NCI-H1092 (cell line): ENCODE data around the gene ZNF451.

ENCODE experiments used
- DNase-seq: peaks from one replicate; lab custom pipeline; 2025; lab: John Stamatoyannopoulos, UW

Gene ZNF451

DNA sequence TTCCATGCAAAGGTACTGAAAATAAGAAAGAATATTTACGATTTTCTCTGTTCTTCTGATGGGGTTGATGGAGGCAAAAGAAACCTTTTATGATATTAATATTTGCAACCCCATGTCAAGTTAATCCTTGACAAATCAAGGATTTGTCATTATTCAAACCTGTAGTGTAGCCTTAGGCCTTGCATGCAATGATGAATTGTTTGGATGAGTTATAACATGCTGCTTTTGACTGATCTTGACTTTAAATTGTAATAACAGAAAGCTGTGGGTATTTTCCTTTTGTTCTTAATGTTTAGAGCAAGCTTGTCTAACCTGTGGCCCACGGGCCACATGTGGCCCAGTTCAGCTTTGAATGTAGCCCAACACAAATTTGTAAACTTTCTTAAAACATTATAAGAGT is 69.1 kb downstream of the ZNF451 start:
- DNase-seq, result no peak

DNA sequence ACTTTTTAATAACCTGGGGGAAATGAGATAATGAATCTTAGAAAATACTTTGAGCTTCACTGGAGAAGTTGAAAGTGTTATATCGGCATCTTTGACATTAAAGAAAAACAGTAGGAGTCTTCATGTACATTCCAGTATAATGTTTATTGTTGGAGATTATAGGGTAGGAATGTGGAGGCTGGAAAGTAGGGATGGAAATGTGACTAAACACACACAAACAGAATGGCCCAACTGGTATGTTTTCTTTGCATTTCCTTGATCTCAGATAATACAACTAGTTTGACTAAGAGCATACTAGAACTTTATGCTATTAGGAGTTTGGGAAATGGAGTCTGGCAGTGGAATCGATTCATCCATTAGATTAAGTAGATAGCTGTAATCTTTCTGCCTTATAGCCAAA is 72.0 kb downstream of the ZNF451 start:
- no peak for DNase-seq

DNA sequence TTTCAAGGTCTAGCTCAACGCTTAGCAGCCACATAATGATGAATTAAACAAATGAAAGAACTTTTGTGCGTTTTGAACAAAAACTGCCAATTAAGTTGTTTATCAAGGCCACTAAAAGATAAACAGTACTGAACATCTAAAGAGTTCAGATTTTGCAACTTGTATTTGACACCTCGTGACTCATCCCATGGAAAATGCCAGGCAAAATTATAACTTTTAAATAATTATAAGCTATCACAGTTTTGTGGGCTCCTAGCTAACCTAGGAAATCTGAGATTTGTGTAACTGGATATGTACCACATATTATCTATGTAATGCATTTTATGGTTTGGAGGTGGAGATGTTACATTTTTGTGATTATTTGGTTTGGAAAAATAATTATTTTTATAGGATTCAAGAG is 72.5 kb downstream of the ZNF451 start:
- no peak for DNase-seq

DNA sequence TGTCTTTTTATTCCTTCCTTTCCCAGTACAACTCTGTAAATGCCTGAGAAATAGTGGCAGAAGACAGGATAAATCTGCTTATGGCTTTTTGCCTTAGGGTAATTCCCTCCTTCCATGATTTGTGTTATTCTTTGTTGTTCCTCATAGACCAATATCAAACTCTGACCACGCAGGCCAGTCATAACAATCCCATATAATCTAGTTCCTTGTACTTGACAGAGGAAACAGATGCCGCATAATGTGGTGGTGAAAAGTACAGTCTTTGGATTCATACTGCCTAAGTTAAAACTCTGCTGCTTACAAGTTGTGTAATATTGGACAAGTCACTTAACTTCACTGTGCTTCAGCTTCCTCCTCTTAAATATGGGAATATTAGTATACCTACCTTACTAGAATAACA is 74.0 kb downstream of the ZNF451 start:
- no peak for DNase-seq

DNA sequence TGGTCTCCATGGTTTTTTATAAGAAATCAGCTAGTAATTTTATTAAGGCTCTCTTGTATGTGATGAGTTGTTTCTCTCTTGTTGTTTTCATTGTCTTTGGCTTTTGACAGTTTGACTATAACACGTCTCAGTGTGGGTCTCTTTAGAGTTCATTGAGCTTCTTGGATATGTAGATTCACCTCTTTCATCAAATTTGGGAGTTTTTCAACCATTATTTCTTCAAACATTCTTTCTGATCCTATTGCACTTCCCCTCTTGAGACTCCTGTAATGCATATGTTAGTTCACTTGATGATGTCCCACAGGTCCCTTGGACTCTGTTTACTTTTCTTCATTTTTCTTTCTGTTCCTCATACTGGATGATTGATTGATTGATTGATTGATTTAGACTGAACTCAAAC is 75.1 kb downstream of the ZNF451 start:
- DNase-seq, result no peak

DNA sequence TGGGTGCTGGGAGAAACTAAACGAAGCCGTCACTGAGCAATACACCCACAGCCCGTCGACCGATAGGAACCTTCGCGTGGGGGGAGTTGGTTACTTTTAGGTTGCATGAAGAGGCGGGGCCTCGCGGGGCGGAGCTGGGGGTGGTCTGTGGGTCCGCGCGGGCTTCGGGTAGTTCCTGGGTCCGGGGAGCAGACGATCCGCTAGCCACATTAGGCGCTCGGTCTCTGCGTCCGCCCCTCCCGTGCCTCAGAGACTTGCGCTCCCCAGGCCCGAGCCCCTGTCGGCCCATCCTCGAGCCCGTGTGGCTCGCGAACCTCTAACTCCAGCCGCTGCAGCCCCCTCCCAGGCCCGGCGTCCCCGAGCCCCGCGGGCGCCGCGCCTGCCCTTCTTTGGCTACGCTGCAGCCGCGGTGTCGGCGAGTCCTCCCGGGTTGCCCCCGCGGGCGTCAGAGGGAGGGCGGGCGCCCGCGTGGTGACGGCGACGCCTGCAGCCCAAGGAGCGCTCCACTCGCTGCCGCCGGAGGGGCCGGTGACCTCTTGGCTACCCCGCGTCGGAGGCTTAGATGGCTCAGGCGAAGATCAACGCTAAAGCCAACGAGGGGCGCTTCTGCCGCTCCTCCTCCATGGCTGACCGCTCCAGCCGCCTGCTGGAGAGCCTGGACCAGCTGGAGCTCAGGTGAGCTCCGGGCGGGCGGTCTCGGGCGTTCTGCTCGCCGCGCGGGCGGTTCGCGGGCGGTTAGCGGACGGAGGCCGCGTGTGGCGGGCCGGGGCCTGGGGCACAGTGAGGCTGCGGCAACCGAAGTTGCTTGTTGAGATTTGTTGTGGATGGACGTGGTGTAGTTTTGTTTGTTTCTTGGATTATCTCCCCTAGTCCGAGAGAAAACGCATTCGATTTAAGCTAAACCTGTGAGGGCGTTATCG is 82.4 kb downstream of the ZNF451 start, which contains the start of gene BAG2:
BAG2 (plus strand) TSS at position 191 of the 920 bp plus-strand sequence; CDS start at position 563, 372 bp downstream.
- DNase-seq, result peak; percentile 56

DNA sequence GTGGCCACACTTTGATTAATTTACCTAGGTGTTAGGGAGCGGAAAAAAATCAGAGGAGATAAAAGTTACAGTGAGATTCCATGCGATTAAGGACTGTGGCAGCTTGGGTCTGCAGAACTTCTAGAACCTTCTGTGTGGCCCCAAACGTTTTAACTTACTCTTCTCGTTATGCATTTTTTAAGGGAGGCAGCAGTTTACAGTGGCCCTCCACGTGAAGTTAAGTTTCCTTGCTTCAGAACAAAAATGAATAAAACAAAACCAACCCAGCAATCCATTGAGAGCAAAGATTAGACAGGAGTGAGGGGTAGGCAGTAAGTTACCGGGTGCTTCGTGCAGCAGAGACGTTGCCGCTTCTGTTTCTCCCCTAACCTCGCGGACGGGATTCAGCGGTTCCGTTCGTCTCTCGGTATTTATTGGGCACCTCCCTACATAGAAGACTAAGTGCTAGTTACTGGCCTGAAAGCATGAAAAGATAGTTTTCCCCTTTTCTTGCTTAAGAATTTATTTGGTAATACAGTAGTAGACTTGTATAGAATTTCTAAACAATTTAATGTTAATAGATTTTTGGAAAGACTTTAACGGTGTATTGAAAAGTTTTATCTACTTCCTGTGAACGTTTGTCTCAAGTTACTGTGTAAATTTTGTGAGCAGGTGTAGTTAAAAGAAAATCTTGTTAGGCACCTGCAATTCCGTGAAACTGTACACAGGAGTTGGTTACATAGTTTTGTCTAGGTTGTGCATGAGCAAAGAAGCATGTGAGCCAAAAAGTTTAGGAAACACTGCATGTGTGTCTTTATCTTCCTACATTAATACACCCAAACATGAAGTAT is 83.3 kb downstream of the ZNF451 start:
- DNase-seq, result no peak

DNA sequence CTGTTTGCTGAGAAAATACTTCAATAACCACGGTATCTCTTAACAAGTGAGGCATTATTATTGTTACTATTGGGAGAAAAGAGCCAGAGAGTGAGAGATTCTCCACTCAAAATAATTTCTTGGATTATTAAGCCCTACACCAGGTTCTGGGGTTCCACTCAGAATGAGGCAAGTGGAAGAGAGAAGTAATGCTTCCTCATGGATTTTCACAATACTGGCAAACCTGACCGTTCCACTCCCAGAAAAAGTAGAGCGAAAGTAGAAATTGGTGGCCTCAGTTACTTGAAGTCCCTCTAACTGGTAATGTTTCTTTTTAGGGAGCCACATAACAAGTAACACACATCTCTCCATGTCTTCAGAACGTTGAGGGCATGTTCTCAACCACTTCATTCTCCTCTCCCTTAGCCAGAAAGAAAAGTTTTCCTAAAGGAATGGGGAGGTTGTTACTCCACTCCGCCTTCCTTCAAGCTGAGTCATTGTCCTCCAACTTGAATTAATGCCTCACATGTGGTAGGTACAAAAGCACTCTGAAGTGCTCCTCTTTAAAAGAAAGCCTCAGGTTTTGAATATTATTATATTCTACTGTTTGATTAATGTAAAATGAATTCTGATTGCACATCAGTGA is 84.0 kb downstream of the ZNF451 start:
- no peak for DNase-seq

DNA sequence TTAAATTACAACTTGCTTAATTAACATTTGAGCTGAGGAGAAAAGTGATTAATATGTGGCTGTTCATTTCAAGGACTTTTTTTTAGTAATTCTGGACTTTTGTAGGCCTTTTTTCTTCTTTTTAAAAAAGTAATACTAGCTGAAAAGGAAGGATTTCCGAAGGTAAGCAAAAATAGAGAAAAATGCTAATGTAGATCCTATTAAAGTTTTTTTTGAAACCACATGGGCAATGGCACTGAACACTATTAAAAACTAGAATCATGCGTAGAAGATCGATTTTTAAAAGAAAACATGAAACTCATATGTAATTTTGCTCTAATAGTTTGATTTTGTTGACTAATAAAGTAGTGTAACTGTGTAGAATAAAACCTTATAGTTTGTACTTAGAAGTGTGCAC is 84.5 kb downstream of the ZNF451 start:
- no peak for DNase-seq

DNA sequence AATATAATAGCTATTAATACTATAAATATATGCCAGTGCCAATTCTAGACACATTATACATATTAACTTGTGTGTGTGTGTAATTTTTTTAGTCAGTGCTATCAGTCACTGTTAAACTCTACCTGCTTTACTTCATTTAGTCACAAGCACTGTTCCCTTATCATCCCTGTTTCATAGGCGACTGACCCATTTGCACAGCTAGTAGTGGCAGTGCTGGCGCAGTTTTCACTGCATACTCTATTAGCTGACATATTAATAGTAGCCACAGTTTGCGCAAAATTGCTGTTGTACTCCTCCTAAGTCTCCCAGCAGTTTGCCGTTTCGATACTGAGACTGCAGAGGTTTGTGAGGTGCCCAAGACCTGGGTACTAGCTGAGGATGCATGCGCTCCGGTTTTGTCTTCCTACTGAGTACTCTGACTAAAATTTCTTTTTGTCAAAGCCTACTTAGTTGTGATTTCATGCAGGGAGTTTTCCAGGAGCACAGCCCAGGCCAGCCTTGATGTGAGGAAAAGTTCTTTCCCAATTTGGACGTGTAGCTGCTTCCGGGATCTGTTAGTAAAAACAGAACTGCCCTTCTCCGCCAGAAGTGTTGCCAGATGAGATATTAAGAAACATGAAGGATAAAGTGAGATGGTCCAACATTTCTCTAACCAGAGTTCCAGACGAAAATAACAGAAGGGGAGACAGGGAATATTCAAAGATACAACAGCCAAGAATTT is 87.7 kb downstream of the ZNF451 start:
- DNase-seq, result no peak

DNA sequence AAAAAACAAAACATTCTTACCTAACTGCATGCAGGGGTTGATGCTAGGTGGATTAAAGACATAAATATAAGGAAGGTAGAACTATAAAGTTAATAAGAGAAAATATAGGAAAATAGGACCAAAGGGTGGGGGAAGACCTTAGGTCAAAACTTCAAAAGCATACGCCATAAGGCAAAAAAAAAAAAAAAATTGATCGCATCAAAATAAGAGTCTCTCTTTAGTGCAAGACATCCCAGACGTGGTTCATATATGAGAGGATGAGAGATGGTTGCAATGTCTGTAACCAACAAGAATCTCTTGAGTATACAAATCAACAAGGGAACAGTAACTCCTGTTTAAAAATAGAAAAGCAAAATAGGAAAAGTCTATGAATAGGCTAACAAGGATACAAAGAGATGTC is 90.6 kb downstream of the ZNF451 start:
- DNase-seq, result no peak

DNA sequence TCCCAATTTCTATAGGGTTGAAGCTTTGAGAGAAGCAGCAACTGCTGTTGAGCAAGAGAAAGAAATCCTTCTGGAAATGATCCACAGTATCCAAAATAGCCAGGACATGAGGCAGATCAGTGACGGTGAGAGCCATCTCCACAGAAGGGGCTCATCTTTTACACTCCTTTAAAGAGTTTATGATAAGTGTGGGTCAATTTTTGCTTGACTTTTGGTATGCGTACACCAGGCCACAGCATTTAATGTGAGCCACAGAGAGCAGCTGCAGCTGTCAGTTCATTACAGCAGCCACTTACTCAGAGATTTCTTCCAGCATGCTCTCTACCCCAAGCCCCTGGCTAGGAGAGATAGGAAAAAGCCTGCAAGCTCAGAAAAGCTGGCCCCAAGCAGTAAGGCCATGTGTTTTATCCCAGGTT is 92.0 kb downstream of the ZNF451 start:
- DNase-seq, result no peak

DNA sequence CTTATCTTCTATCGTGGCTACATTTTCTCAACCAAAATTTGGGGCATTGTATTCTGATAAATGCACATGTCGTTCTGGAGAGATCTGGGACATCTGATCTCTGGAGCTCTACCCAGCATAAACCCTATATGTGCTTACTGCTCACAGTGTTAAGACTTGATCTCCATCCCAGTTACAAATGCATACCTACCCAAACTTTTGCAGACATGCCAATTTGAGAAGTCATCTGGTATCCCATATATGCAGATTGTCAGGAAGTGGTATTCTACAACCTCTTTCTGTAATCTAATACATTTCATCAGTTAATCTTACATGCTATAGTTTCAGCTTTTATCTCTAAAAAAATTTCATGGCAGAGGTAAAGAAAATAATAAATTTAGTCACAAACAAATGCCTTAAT is 93.3 kb downstream of the ZNF451 start:
- no peak for DNase-seq

DNA sequence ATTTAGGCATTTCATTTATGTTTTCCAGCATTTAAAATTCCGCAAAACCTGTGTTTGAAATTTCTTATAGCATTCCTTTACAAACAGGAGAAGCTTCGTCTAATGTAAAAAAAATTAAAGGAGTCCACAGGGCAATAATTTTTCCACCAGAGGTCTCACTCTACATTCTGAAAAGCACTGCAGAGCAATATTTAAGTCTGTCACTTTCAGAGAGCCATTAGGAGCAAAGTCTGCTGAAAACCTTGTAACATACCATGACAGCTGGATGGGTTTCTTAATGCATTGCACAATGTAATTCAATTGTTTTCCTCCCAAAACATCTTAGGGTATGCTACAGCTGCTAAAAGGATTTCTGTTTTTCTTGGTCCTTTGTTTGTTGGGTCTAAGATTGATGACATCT is 100.2 kb downstream of the ZNF451 start:
- no peak for DNase-seq

DNA sequence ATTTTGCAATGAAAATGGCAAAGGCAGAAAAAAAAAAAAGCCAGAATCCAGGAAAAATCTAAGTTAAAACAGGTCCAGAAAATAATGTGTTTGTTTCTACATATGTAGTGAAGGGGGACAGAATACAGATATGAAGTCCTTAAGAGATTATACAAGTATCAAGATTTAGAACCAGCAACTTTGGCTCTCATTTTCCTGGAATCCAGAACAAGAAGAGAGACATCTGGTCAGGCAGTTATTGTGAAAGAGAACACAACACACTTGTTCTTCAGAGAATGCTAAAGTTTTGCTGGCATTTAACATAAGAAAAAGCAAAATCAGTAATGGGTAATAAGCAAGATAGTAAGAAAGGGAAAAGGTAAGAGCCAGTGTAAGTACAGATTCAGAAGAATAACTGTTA is 103.2 kb downstream of the ZNF451 start:
- no peak for DNase-seq

DNA sequence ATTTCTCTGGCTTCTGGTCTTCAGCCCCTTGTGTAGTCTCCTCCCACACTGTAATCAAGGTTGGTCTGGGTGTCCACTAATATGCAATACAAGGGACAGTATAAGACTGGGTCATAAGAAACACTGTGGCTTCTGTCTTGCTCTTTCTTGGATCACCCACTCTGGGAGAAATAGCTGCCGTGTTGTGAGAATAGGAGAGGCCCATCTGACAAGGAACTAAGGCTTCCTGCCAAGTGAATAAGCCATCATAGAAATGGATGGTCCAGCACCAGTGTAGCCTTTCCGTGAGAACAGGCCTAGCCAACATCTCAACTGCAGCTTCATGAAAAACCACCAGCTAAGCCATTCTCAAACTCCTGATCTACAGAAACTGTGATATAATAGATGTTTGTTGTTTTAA is 105.5 kb downstream of the ZNF451 start:
- no peak for DNase-seq

DNA sequence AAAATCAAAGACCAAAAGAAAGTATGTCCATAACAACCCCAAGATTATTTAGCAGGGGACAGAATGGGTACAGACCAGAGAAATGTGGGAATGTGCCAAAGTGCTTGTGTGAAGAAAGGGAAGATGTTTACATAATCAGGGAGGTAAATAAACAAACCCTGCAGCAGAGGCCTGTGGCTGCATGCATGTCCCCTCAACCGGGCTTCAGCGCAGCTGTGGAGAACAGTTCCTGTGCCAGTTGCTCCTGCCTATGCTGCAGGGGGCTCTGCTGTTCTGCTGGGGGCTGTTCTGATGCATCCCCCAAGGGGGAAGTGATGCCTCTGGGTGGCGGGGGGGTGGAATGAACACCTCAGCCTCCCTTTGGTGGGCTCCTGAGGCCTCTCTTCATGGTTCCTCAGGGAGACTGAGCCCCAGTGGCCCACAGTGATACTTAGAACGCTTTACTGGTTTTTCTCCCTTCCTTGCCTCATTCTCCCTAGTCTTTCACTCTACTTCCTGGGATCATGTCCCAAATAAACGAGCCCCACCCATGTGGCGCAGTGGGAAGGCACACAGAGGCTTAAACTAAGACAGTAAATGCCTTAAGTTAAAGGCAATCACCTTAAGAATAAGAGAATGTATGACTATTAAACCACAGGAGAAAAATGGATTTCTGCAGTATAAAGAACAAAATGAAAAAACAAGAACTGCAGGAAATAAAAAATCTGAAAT is 109.1 kb downstream of the ZNF451 start:
- DNase-seq, result no peak

DNA sequence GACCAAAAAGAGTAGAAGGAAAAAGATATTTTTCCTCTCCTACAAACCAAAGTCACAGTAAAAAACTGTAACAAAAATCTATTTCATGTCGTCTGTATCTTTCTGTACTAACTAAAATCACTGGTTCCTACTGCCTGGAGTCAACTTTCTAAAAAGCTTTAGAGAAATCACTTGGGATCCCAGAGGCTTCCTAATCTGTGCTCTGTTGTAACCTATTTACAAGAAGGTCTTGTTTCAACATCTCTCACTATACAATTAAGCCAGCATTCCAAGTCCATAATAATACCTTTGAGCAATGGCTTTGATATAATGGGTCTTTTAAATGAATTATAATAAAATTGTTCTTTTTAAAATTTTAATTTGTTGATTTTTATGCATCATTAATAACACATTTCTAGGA is 111.7 kb downstream of the ZNF451 start:
- DNase-seq, result no peak

DNA sequence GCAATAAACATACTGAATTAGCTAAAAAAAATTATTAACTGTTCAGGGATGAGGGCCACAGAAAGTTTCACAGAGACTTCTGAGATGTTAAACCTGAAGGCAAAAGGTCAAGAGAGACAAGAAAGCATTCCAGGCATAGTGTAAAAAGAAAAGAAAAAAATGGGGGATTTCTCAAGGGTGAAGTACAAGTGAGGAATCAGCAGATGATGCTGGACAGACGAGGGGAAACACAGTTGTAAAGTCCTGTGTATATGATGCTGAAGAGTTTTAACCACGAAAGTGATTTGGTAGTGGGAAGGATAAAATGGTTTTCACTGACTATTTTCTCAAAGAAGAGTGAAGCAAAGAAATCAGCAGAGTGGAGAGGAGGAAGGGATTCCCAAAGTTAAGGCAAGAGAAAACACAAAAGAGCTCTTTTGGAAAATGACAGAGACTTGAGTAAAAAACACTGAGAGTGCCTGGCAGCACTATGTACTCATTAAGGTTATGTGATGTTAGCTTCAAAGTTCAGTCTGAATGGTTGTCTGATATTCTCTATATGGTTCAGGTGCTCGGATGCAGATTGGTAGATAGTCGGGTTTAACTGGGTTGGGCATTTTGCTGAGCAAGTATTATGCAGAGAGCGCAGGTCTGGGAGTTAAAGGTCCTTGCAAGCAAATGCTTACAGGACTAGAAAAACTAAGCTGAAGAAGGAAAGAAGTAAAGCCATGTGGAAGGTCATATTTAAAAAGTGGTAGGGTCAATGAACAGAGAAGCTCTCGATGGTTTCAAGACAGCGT is 115.8 kb downstream of the ZNF451 start:
- DNase-seq, result no peak

DNA sequence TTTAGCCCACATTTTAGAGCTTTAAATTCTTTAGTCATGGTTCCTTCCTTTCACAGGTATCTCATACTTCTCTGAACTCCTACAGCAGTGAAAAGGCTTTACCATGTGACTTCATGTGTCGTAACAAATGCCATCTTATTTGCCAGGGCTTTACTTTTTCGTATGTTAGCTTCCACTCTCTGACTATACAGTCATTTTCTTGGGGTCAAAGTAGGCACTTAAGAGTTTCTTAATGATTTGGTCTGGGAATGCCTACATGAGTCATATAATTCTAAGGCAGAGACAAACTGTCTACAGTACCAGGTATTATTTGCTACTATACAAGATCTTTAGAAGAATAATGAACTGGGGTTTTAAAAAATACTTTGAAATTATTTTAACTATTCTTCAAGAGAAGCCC is 117.2 kb downstream of the ZNF451 start:
- DNase-seq, result no peak

DNA sequence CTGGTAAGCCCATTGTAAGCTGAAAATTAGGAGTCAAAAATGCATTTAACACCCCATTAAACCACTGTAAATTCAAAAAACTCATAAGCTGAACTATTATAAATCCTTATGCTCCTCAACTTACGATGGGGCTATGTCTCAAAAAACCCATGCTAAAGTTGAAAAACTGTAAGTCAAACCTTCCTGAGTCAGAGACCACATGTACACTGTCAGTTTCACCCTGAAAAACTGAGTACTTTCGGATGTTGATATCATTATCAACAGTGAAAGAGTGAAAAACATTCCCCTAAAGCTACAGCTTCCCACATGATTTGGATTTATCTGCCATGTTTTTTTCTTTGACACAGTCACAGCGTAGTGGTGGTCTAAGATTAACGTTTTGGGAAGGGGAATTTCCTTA is 117.9 kb downstream of the ZNF451 start:
- no peak for DNase-seq
